NK-92 treated with Interleukin-12 subunit alpha and Interleukin-12 subunit beta, amount 100 ng/mL, for 24 hours (cell line): Measurements from ENCODE around the gene NEURL1.
"Not testable (repeated sequence)": the region's sequence is repeated elsewhere in the genome, so short reads cannot be mapped to it uniquely, and the experiment has no call there.

Source experiments
- DNase-seq: peaks from one replicate; lab custom pipeline; 2025; lab: John Stamatoyannopoulos, UW

The NEURL1 gene

GRCh38 chr10:103517234-103518085, 24.0 kb downstream of the NEURL1 start:
- DNase-seq: no peak

- no peak for DNase-seq
These were observed 26.3 kb downstream of the NEURL1 start for GRCh38 chr10:103519798-103520197.

GRCh38 chr10:103522006-103522405, 28.5 kb downstream of the NEURL1 start:
- not testable (repeated sequence) for DNase-seq

- no peak for DNase-seq
These were observed 30.2 kb downstream of the NEURL1 start for GRCh38 chr10:103523683-103524082.

- no peak for DNase-seq
These were observed 32.4 kb downstream of the NEURL1 start for GRCh38 chr10:103525901-103526300.

DNA sequence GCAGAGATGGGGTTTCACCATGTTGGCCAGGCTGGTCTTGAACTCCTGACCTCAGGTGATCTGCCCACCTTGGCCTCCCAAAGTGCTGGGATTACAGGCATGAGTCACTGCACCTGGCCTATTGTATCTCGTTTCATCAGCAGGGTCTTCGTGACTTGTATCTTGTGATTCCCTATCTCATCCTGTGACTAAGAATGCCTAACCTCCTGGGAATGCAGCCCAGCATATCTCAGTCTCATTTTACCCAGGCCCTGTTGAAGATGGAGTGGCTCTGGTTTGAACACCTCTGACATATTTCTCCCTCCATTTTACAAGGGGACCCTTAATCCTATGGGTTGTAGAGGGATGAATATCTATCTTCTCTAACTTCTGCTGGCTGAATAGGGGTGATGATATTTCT, 34.0 kb downstream of the NEURL1 start:
- not testable (repeated sequence) for DNase-seq

DNA sequence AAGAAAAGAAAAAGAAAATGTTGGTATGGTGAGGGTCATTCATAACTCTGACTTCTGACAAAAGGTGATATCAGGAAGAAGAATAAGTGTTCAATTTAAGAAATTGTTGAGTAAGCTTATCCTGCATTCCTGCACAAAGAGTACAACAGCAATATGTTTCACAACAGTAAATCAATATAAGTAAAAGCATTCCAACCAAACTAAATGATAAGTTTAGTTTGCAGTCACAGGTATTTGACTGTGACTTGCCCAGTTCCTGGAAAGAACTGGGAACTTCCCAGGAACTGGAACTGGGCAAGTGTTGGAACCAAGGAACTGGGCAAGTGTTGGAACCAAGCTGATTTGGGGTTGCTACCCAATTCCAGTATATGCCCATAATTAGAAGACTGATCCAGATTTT, 35.0 kb downstream of the NEURL1 start:
- DNase-seq: no peak

DNA sequence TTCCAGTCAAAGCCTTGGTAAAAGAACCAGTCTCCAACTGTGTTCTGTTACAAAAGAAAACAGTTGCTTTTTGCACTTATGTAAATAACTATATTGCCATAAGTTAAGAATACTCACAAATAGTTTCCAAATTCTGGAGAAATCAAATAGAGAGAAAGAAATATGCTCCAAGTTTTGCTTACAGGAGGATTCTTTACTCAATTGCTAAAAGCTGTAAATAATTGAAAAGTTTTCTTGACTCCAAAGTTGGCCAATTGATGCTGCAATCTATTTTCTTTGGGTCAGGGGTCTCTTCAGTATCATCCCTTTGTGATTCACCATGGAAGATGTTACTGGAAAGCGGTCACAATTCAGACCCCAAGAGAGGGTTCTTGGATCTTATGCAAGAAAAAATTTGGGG, 36.0 kb downstream of the NEURL1 start:
- DNase-seq: no peak

- DNase-seq: no peak
These were observed 40.3 kb downstream of the NEURL1 start for GRCh38 chr10:103533827-103534226.

- no peak for DNase-seq
These were observed 41.4 kb downstream of the NEURL1 start for GRCh38 chr10:103534621-103535498.

- DNase-seq: no peak
These were observed 42.1 kb downstream of the NEURL1 start for GRCh38 chr10:103535595-103535994.

GRCh38 chr10:103539751-103540150, 46.2 kb downstream of the NEURL1 start:
- DNase-seq: no peak

- no peak for DNase-seq
These were observed 47.2 kb downstream of the NEURL1 start for GRCh38 chr10:103540722-103541121.

- DNase-seq: no peak
These were observed 48.1 kb downstream of the NEURL1 start for GRCh38 chr10:103541616-103542015.

DNA sequence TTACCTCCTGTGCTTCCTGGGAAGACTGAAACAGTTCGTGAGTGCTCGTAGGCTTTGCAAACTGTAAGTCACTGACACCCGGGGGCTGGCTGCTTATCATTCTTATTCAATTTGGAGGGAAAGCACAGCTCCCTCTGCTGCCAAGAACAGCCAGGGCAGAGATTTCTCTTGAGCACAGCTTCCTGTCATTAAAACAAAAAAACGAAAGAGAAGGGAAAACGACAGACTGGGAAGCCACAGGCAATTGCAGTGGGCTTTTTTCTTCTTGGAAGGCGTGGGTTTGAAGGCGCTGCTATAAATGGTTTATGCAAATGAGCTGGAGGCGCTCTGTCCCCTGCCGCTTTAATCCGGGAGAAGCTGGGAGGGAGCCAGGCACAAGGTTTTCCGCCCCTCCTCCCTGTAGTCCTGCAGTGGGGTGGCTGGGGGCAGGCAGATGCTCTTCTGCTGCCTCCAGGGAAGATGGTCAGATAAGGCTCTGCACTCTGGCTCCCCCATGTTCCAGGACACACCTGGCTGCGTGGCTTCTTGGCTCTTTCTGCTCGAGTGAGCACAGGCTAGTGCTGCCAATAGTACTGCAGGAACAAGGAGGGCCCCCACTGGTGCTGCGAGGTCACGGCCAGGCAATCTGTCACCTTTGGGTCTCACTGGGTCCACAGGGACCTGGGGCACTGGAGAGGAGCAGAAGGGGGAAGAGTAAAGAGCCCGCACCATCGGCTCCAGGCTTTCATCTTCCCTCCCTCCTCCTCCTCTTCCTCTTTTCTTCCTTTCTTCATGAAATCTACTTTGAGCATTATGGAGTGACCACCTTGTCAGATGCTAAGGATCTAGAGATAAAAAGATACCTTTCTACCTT, 49.5 kb downstream of the NEURL1 start:
- no peak for DNase-seq

GRCh38 chr10:103543617-103544525, 50.4 kb downstream of the NEURL1 start:
- no peak for DNase-seq

DNA sequence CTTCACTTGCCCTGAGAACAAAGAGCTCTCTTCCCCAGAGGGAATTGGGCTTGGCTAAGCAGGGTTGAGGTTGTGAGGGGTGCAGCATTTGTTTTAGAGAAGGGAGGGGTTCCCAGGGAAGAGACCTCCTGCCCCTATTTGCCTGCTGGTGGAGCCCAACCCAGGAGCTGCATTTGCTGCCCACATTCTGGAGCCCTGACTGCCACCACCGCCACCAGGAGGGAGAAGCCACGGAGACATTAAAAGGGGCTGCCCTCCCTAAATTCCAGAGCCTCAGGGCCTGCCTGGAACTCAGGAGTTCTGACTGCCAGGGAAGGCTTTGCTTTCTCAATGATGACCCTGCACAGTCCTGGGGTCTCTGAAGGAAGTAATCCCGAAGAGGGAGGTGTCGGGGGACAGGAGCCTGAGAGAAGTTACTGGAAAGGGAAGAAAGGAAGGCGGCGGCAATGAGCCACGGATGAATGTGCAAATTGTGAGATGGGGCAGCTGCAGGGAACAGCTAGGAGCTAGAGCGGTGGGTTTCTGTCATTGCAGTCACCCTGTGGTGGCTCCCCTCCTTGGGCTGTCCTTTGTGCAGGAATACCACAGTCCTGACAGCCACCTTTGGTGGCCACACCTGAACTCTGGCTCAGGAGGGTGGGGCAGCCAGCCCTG, 51.3 kb downstream of the NEURL1 start:
- DNase-seq: no peak

DNA sequence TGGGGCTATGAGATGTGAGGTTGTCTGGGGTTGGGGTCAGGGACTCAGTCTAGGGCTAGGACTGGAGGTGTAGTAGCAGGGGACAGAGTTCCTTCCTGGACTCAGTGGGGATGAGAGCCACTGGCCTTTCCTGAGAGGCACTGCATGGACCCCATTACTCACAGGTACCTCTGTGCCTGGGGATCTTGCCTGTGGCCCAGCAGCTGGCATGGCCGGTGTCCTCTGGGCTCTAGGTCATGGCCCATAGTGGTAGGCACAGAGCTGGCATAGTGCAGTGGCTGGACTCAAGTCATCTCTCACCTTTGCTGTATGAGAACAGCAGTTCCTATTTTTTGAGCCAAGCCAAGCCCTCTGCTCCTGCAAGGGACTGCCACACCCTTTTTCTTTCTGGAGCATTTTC, 51.9 kb downstream of the NEURL1 start:
- no peak for DNase-seq

GRCh38 chr10:103545771-103546281, 52.3 kb downstream of the NEURL1 start:
- no peak for DNase-seq

- no peak for DNase-seq
These were observed 52.9 kb downstream of the NEURL1 start for GRCh38 chr10:103546401-103546800.
